GM19467 (cell line): ENCODE data around the gene CD4.
"Not testable (repeated sequence)": the region's sequence is repeated elsewhere in the genome, so short reads cannot be mapped to it uniquely, and the experiment has no call there.

Experiments
- ATAC-seq: cut with Tn5 transposase; IDR thresholded peaks from one replicate; pipeline ENCODE4 v1.9.1; 2021; ENCODE audit warnings: mild to moderate bottlenecking, moderate library complexity; ENCODE audit not compliant: unreplicated experiment

The CD4 gene

DNA sequence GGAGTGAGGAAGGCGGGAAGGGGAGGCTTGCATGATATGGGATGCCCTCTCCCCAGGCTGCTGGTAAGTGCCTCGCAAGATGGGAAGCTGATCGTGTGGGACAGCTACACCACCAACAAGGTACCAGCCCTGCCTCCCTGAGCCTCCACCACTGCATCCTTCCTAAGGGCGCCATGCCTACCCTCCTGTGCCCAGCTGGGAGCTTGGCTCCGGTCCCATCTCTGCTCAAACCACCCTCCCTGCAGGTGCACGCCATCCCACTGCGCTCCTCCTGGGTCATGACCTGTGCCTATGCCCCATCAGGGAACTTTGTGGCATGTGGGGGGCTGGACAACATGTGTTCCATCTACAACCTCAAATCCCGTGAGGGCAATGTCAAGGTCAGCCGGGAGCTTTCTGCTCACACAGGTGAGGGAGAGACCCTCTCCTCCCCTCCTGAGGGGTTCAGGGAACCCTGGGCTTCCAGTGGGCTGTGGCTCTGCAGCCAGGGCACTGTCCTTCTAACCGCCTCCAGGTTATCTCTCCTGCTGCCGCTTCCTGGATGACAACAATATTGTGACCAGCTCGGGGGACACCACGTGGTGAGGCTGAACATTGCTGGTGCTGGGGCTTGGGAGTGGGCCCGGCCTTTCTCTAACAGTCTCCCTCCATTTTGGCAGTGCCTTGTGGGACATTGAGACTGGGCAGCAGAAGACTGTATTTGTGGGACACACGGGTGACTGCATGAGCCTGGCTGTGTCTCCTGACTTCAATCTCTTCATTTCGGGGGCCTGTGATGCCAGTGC, 54.0 kb downstream of the CD4 start:
- no peak for ATAC-seq

DNA sequence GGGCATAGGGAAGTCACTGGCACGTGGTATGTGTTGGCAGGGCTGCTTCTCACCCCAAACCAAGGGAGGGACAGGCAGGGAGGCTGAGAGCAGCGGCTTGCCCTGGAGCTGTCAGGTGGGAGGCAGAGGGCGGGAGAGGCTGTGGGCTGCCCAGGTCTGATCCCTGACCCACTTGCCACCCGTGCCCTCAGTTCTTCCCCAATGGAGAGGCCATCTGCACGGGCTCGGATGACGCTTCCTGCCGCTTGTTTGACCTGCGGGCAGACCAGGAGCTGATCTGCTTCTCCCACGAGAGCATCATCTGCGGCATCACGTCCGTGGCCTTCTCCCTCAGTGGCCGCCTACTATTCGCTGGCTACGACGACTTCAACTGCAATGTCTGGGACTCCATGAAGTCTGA, 56.1 kb downstream of the CD4 start:
- ATAC-seq = no peak

GRCh38 chr12:6846316-6846869, 57.1 kb downstream of the CD4 start:
- ATAC-seq = no peak

DNA sequence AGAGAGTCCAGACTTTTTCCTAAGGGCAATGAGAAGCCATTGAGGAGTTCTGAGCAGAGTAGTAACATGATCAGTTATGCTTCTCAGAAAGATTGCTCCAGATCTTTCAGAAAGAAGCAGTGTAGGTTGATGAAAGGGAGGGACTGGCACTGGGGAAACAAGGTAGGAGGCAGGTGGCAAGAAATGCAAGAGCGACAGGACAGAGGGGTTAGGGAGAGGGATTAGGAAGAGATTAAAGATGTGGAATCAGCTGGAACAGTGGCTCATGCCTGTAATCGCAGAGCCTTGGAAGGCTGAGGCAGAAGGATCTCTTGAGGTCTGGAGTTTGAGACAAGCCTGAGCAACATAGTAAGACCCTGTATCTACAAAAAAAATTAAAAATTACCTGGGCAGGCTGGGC, 58.3 kb downstream of the CD4 start:
- no peak for ATAC-seq

- no peak for ATAC-seq
Observed at GRCh38 chr12:6849427-6849826, 60.1 kb downstream of the CD4 start.

DNA sequence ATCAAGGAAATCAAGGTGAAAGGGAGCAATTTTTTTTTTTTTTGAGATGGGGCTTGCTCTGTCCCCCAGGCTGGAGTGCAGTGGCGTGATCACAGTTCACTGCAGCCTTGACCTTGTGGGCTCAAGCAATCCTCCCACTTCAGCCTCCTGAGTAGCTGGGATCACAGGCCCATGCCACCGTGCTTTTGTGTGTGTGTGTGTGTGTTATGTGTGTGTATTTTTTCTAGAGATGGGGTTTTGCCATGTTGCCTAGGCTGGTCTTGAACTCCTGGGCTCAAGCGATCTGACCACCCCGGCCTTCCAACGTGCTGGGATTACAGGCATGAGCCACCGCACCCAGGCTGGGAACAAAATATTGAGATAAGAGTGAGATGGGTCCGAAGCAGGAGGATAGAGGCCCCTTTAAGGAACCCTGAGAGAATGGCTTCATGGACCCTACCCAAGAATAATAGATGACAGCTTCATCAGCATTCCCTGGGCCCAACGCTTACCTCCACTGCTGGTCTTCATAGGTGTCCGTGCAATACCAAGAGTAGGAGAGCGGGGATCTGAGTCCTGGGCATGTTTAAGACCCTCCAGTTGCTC, 60.7 kb downstream of the CD4 start:
- ATAC-seq = no peak

DNA sequence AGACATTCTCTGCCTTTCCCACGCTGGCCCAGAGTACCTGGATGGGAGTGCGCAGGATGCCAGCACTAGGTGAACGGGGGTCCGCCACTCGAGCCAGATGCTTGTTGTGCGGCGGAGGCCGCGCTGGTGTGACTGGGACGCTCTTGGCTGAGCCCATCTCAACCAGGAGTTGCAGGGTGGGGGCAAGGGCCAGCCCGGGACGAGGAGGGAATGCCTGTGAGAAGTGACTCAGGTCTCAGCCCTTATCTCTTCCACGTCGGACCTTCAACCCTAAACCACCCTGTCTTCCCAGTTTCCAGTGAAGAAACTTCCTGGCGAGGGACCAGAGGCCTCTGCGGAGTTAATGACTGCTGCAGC, 61.4 kb downstream of the CD4 start:
- no peak for ATAC-seq

- peak; percentile 45 for ATAC-seq
Observed at GRCh38 chr12:6851153-6851920, 62.0 kb downstream of the CD4 start, which contains the start of gene CDCA3. TSS of gene CDCA3 (minus strand) at chr12:6851286. CDS start at chr12:6850952, 334 bp downstream.

DNA sequence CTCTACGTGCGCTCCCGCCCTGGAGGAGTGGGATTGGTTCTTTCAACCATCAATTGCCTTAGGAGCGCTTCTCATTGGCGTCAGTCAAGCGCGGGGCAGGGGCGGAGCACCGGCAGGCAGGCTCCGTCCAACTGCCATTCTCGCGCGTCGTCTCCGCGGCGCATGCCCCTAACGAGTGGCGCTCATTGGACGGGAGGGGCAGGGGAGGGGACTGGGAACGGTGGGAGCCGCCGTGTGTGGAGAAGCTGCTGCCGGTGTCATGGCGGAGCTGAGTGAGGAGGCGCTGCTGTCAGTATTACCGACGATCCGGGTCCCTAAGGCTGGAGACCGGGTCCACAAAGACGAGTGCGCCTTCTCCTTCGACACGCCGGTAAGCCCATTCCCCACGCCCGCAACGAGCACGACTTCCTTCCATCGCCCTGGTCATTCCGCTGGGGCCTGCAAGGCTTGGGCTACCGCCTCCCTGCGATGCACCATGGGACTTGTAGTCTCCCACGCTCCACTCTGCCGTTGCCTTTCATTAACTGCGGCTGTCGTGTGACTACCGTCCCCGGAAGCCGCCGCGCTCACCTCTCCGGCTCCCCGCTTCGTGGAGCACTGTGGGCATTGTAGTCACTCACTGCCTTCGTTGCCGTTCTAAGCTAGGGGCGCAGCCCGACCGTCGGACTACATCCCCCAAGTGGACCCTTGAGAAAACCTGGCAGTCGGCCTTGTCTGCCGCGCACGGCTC, 62.8 kb downstream of the CD4 start, which contains the start of gene USP5:
TSS of gene USP5 (plus strand) at position 230 of the 730 bp plus-strand sequence. CDS start at position 260, 30 bp downstream.
- peak; percentile 77 for ATAC-seq

DNA sequence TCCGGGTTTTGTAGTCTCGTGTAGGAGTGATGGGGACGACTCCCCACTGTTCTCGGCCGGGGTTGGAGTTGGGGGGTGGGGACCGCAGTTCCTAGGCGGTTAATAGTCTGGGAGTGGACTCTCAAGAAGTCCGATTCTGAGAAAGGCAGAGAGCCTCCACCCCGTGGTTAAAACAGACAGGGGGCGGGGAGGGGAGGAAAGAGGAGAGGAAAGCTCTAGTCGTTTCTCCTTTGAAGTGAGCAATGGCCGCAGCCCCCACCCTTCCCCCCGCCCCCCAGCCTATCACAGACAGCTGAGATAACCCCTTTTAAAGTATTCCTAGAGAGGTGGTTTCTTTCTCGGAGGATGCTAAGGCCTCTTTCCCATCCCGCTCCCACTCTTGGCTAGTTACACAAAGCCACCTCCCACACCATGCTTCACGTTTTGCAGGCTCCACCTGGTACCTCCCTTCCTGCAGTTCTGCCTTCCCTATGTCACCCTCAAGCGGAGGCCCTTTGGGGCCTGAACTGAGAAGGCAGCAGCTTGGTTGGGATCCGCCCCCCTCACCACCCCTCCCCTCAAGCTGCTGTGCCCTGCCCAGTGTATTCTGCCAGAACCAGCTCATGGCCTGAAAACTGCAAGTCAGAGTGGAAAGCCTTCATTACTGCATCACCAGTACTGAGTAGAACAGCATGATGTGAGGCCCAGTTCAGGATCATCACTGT, 63.5 kb downstream of the CD4 start:
- ATAC-seq = no peak

- ATAC-seq = no peak
Observed at GRCh38 chr12:6853626-6854025, 64.3 kb downstream of the CD4 start.

- ATAC-seq = no peak
Observed at GRCh38 chr12:6854036-6854435, 64.7 kb downstream of the CD4 start.

GRCh38 chr12:6855322-6855721, 66.0 kb downstream of the CD4 start:
- no peak for ATAC-seq

DNA sequence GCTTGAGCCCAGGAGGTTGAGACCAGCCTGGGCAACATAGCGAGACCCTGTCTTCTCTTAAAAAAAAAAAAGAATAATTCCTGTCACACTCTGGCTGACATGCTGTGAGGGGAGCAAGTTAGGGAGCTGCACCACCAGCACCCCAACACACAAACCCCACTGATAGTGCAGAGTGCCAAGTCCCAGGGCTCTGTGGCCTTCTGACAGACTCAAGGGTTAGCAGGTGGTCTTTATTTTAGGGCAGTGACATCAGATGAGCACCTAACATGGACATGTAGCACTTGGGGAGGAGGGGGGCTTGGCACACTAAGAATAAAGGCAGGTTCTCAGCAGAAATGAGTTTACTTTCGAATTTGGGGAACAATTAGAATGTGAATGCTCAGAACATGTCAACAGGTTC, 69.5 kb downstream of the CD4 start:
- no peak for ATAC-seq

GRCh38 chr12:6860116-6860515, 70.8 kb downstream of the CD4 start:
- ATAC-seq = no peak

GRCh38 chr12:6860942-6861341, 71.6 kb downstream of the CD4 start:
- ATAC-seq = no peak

GRCh38 chr12:6861391-6861790, 72.1 kb downstream of the CD4 start:
- ATAC-seq = no peak

DNA sequence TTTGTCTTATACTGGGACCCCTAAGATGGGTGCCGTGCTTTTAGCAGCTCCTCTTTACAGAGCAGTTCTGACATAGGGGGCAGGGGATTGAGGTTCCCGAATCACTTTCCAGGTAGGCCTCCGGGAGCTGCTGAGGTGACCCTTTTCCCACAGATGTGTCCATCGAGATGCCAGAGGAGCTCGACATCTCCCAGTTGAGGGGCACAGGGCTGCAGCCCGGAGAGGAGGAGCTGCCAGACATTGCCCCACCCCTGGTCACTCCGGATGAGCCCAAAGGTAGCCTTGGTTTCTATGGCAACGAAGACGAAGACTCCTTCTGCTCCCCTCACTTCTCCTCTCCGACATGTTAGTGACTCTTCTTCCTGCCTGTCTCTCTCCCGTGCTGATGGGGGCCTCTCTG, 73.7 kb downstream of the CD4 start:
- ATAC-seq = no peak

- no peak for ATAC-seq
Observed at GRCh38 chr12:6863586-6864321, 74.4 kb downstream of the CD4 start.

DNA sequence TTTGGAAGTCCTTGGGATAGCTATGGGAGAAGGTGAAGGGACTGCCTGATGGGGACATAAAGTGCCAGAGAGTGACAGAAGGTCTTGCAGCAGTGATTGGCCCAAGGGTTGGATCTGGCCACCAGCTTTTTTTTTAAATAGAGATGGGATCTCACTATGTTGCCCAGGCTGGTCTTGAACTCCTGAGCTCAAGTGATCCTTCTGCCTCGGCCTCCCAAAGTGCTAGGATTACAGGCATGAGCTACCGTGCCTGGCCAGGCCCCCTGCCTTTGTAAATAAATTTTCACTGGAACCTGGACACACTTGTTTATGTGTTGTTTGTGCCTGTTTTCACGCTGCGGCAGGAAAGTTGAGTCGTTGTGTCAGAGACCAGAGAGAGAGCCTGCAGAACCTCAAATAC, 76.0 kb downstream of the CD4 start:
- ATAC-seq = not testable (repeated sequence)
